ENCODE results near the gene SBF2.
A peak's percentile ranks its signal among the peaks of the same experiment; 100 is the strongest.

The SBF2 gene

GRCh38 chr11:10293423-10294289, at the start of gene SBF2:
Gene SBF2 (minus strand): TSS chr11:10294219. CDS start chr11:10294069, 150 bp downstream.
- Histone ChIP-seq H3K9me3 (replicated peaks; ENCODE audit: insufficient read depth, low read length) (no peaks in the 10 kb centered on the region), H3K4me2 (ENCODE audit: low read depth, low read length) (peak within 1 kb of the TSS; percentile 95), H3K9ac (ENCODE audit: low read length) (peak within 1 kb of the TSS; percentile 80), H2AFZ (ENCODE audit: low read length) (peak within 1 kb of the TSS; percentile 95), H3K27me3 (replicated peaks; ENCODE audit: insufficient read depth, low read length) (no peaks in the 10 kb centered on the region), H3K4me3 (ENCODE audit: low read length) (peak within 1 kb of the TSS; percentile 90), H4K20me1 (ENCODE audit: insufficient read depth, low read length) (no peaks in the 10 kb centered on the region), H3K4me1 (ENCODE audit: low read length) (peaks cover 23% of the 10 kb centered on the region), H3K27ac (ENCODE audit: low read length) (peak within 1 kb of the TSS; percentile 38; the same call in 1 of the 2 replicates), H3F3A (ENCODE audit: insufficient read depth, low read length) (peaks cover 19% of the 10 kb centered on the region), H3K36me3 (replicated peaks; ENCODE audit: insufficient read depth, low read length) (no peaks in the 10 kb centered on the region), H3K79me2 (ENCODE audit: low read length) (peaks cover 51% of the 10 kb centered on the region), H3K9me2 (replicated peaks; ENCODE audit: insufficient read depth, low read length) (no peaks in the 10 kb centered on the region)
- DNase-seq: peak; percentile 84
- no peak for TF ChIP-seq CTCF (IDR thresholded peaks at IDR 0.05; ENCODE audit: low read length)

GRCh38 chr11:10338287-10338686, 44.3 kb upstream of the SBF2 start:
- Histone ChIP-seq H3K4me2 (ENCODE audit: low read depth, low read length) (no peak overlapping the region), H3K27ac (ENCODE audit: low read length) (no peak overlapping the region), H3K36me3 (replicated peaks; ENCODE audit: insufficient read depth, low read length) (no peaks in the 10 kb centered on the region), H3K9me2 (replicated peaks; ENCODE audit: insufficient read depth, low read length) (no peaks in the 10 kb centered on the region), H3K27me3 (replicated peaks; ENCODE audit: insufficient read depth, low read length) (no peaks in the 10 kb centered on the region), H3K9ac (ENCODE audit: low read length) (no peak overlapping the region), H3K4me3 (ENCODE audit: low read length) (no peak overlapping the region), H4K20me1 (ENCODE audit: insufficient read depth, low read length) (no peaks in the 10 kb centered on the region), H3K79me2 (ENCODE audit: low read length) (no peaks in the 10 kb centered on the region), H3K4me1 (ENCODE audit: low read length) (no peaks in the 10 kb centered on the region), H3K9me3 (replicated peaks; ENCODE audit: insufficient read depth, low read length) (no peaks in the 10 kb centered on the region), H2AFZ (ENCODE audit: low read length) (no peak overlapping the region), H3F3A (ENCODE audit: insufficient read depth, low read length) (no peaks in the 10 kb centered on the region)
- no peak for DNase-seq
- TF ChIP-seq EZH2 (optimal IDR thresholded peaks at IDR 0.05; ENCODE audit: low read depth, low read length) (no peak), CTCF (IDR thresholded peaks at IDR 0.05; ENCODE audit: low read length) (no peak), EZH2phosphoT487 (IDR thresholded peaks at IDR 0.05; ENCODE audit: low read length) (no peak)

- Histone ChIP-seq H3K36me3 (replicated peaks; ENCODE audit: insufficient read depth, low read length) (no peaks in the 10 kb centered on the region), H2AFZ (ENCODE audit: low read length) (no peak overlapping the region), H3K4me2 (ENCODE audit: low read depth, low read length) (no peak overlapping the region), H3K4me1 (ENCODE audit: low read length) (no peaks in the 10 kb centered on the region), H3K27ac (ENCODE audit: low read length) (no peak overlapping the region), H3K79me2 (ENCODE audit: low read length) (no peaks in the 10 kb centered on the region), H3K9ac (ENCODE audit: low read length) (no peak overlapping the region), H3K27me3 (replicated peaks; ENCODE audit: insufficient read depth, low read length) (no peaks in the 10 kb centered on the region), H3K9me2 (replicated peaks; ENCODE audit: insufficient read depth, low read length) (no peaks in the 10 kb centered on the region), H3K4me3 (ENCODE audit: low read length) (no peak overlapping the region), H3K9me3 (replicated peaks; ENCODE audit: insufficient read depth, low read length) (no peaks in the 10 kb centered on the region), H3F3A (ENCODE audit: insufficient read depth, low read length) (no peaks in the 10 kb centered on the region), H4K20me1 (ENCODE audit: insufficient read depth, low read length) (no peaks in the 10 kb centered on the region)
- no peak for DNase-seq
- no peak for TF ChIP-seq EZH2 (optimal IDR thresholded peaks at IDR 0.05; ENCODE audit: low read depth, low read length)
- no peak for TF ChIP-seq EZH2phosphoT487 (IDR thresholded peaks at IDR 0.05; ENCODE audit: low read length)
- no peak for TF ChIP-seq CTCF (IDR thresholded peaks at IDR 0.05; ENCODE audit: low read length)
Measured at GRCh38 chr11:10333490-10333889, 39.5 kb upstream of the SBF2 start.
